HS-27A (cell line): Measurements from ENCODE around the gene OBSCN.

Experiments used
- DNase-seq: peaks from one replicate; pipeline ENCODE4 v3.0.0-alpha.2; 2012; ENCODE audit warnings: low read depth, missing footprints

The OBSCN gene

GRCh38 chr1:228341814-228342626 lies 134.2 kb downstream of the OBSCN start:
- DNase-seq, result no peak

GRCh38 chr1:228342627-228343190 lies 134.9 kb downstream of the OBSCN start:
- no peak for DNase-seq

- DNase-seq, result no peak
Observed at GRCh38 chr1:228343191-228343661, 135.4 kb downstream of the OBSCN start.

GRCh38 chr1:228344631-228345072 lies 136.8 kb downstream of the OBSCN start:
- DNase-seq, result peak; percentile 4

DNA sequence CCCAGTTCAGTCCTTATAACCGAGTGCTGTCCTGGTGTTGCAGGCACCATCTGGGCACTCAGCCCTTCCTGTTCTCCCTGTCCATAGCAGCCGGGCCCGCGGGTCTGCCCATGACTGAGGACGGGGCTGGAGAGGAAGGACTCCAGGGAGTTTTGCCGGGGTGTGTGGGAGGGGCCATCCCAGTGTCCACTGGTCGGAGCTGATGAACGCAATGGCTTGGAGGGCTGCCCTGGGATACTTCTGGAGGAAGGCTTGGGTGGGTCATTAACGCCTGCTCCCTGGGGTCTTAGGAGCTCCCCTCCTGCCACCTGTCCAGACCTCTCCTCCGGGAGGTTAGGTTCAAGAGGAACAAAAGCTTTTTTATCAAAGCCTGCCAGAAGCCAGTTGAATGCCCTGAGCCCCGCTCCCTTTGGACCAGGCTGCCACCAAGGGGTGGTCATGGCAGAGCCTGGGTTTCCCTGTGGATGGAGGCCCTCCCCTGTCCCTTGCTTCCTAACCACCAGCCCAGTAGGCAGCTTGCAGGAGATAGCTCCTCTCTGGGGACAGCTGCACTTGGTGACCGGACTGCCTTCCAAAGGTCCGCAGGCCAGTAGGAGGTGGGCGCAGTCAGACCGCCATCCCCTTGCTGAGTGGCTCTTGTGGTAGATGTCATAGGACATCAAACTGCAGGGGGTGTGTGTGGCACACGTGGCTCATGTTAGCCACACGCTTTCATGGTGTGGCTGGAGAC lies 137.5 kb downstream of the OBSCN start:
- no peak for DNase-seq

DNA sequence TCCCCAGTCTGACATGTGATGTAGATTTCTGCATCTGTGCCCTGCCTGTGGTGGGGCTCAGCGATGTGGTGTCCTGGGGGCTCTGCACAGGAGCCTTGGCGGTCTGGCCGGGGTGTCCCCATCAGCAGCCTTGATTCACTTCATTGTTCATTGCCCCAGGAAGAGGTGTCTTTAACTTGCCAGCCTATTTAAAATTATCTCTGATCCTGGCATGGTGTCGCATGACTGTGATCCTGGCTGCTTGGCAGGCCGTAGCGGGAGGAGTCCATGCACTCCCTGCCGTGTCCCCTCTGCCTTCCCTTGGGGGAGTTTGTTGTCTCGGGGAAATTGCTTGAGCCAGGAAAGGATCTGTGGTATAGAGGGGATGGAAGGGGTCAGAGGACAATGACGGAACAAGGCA lies 138.9 kb downstream of the OBSCN start:
- DNase-seq, result no peak

GRCh38 chr1:228347181-228347580 lies 139.3 kb downstream of the OBSCN start:
- DNase-seq, result no peak

- DNase-seq, result no peak
Observed at GRCh38 chr1:228348708-228349467, 141.0 kb downstream of the OBSCN start.

GRCh38 chr1:228349701-228350171 lies 141.9 kb downstream of the OBSCN start:
- DNase-seq, result no peak

DNA sequence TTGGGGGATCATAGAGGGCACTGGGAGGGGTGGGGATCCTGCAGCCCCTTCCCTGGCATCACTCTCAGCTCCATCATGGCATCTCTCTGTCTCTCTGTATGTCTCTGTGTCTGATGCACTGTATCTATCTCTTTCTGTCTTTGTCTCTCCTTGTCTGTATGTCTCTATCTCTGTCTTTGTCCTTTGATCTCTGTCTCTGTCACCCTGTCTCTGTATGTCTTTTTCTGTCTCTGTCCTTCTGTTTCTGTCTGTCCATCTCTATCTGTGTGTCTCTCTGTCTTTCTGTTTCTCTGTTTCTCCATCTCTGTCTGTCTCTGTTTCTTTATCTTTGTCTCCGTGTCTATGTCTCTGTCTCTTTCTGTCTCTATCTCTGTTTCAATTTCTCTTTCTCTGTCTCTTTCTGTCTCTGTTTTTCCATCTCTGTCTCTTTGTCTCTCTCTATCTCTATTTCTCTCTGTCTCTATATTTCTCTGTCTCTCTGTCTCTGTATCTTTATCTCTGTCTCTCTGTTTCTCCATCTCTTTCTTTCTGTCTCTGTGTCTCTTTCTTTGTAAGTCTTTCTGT lies 142.4 kb downstream of the OBSCN start:
- no peak for DNase-seq

DNA sequence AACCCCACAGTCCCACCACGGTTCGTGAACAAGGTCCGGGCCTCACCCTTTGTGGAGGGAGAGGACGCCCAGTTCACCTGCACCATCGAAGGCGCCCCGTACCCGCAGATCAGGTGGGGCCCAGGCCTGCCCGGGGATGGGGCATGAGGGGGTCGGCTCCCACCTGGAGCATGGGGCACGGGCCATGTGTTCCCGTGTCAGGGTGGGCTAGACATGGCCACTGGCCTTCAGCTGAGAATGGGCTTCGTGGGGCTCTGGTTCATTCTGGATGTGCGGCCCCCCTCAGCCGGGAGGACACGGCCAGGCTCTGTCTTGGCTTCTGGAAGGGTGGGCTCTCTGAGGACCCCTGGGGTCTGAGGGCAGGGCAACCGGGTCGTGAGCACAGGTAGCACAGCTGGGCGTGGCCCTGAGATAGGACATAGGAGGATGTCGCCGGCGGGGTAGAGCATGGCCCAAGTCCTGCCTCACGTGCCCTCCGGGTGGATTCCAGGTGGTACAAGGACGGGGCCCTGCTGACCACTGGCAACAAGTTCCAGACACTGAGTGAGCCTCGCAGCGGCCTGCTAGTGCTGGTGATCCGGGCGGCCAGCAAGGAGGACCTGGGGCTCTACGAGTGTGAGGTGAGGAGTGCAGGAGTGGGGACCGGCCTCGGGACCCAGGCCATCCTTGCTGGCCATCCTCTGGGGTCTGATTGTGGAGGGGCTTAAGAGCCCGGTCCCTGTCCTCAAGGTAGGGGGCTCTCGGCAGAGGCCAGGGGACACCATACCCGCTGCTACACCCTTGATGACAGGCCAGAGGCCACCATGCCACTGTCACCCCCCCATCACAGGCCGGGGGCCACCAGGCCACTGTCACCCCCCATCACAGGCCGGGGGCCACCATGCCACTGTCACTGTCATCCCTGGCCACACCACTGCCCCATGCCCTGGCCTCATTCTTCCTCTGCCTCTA lies 143.3 kb downstream of the OBSCN start:
- DNase-seq, result no peak

DNA sequence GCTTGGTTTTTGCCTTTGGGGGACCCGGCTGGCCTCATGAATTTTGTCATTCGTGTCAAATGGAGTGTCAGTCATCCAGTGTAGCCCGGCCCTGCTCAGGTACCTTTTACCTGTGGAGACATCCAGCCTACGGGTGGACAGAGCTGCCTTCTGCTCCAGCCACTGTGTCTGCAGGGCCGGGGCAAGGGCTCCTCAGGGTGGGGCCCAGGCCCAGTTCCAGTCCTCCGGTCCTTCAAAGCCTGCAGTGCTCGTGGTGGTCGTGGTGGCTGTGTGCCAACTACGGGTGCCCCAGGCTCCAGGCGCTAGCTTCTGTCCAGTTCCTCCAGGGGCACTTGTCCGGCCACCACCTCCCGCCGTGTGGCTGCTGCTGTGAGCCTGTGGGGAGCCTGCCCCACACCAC lies 144.0 kb downstream of the OBSCN start:
- no peak for DNase-seq

- DNase-seq, result no peak
Observed at GRCh38 chr1:228352677-228353481, 145.0 kb downstream of the OBSCN start.

GRCh38 chr1:228353601-228354371 lies 145.9 kb downstream of the OBSCN start:
- no peak for DNase-seq

DNA sequence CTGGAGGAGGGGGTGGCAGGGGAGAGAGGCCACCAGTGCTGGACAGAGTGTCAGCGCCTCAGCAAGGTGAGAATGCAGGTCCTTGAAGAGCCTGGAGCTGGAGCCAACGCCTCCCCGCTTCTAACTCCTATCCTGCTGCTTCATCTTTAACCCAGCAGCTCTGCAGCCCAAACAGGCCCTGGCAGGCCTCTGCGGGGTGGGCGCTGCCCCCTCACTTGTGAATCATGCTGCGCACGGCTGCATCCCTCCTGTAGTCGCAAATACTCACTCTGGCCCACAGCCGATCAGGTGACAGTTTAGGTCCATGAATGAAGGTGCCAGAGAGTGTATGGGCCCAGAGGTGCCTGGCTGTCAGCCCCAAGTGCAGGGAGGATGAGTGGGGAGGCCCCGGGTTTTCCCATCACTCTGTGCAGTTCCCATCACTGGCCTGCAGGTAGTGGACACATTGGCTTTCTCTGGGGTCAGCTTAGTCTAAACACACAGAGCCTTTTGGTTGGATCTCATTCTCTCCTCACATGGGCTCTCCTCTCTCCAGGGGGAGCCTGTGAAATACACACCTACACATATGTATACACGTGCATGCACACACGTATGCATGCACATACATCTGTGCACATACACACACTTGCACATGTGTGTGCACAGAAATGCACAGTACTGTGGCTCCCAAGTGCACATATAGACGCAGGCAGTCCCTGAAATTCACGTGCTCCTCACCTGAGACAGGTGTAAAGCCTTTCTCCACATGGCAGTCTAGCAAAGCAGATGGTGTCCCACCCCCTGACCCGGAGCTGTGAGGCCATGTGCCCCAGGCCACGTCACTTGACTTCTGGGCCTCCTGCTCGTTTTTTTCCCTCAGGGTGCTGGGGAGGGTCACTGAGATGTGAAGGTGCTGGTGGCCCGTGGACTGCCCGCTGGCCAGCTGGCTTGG lies 146.8 kb downstream of the OBSCN start:
- no peak for DNase-seq

GRCh38 chr1:228356897-228357680 lies 149.2 kb downstream of the OBSCN start:
- DNase-seq, result no peak
